GM12801 (cell line): ENCODE measurements around the gene DNAJC7.

Source experiments
- TF ChIP-seq, protein P1 (sequence below): IDR thresholded peaks from one replicate; pipeline ENCODE4 v1.5.1; 2011; ENCODE audit warnings: control low read depth; ENCODE audit not compliant: insufficient read length; ENCODE audit errors: extremely low read depth

The DNAJC7 gene

DNA sequence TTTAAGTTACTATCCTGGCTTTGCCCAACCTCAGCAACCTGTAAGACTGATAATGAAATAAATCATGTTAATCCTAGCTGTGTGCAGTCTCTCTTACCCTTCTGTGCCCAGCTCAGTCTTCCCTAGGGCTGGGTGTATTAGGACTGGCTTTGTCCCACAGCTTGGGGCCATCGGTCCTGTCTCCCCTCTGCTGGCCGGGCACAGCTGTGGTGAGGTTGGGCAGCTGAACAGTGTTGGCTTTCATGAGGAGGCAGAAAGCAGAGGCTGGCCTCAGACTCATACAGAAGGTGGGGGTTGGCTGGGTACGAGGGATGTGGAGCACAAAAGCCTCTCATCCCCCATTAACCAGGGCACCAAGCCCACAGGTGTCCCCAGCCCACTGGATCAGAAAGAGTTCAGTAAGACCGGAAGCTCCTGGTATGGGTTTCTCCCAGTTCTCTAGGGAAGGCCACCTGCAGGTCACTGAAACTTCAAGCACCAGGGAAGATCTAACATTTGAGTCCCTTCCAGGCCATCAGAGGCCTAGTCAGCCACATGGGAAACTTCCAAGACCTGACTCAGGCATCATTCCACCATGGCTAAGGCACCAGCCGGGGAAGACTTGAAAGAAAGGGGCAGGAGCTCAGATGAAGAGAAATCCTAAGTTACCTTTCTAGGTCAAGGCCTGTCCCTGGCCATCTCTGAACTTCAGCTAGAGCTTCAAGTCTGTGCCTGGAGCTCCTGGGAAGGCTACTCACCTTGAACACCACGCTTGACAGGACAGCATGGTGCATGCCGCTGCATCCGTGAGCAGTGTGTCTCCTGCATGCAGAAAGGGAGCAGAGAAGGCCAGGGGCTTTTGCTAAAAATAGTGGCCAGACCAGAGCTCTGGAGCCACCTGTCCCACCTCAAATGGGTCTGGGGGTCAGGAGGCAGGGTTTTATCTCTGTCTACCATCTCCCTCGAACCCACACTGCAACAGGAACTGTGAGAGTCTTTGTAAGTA lies 41.8 kb downstream of the DNAJC7 start:
- TF ChIP-seq, protein P1, sequence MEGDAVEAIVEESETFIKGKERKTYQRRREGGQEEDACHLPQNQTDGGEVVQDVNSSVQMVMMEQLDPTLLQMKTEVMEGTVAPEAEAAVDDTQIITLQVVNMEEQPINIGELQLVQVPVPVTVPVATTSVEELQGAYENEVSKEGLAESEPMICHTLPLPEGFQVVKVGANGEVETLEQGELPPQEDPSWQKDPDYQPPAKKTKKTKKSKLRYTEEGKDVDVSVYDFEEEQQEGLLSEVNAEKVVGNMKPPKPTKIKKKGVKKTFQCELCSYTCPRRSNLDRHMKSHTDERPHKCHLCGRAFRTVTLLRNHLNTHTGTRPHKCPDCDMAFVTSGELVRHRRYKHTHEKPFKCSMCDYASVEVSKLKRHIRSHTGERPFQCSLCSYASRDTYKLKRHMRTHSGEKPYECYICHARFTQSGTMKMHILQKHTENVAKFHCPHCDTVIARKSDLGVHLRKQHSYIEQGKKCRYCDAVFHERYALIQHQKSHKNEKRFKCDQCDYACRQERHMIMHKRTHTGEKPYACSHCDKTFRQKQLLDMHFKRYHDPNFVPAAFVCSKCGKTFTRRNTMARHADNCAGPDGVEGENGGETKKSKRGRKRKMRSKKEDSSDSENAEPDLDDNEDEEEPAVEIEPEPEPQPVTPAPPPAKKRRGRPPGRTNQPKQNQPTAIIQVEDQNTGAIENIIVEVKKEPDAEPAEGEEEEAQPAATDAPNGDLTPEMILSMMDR: no peak

DNA sequence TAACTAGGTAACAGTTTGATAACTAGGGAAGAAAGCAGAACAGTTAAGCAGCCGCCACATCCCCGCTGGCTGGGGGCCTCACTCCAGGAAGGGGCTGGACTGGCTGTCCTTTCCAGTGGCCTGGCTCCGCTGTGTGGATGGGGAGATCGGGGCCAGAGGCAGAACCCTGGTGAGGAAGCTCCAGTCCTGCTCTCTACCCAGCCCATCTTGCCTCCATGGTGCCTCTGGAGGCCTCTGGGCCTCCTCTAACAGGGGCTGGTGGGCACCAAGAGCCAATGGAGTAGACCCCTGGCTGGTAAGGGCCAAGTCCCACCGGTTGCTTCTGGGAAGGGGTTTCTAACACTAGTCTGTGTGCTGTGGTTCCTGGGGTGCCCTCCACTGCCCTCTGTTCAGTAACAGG lies 42.6 kb downstream of the DNAJC7 start:
- TF ChIP-seq, protein P1: no peak

DNA sequence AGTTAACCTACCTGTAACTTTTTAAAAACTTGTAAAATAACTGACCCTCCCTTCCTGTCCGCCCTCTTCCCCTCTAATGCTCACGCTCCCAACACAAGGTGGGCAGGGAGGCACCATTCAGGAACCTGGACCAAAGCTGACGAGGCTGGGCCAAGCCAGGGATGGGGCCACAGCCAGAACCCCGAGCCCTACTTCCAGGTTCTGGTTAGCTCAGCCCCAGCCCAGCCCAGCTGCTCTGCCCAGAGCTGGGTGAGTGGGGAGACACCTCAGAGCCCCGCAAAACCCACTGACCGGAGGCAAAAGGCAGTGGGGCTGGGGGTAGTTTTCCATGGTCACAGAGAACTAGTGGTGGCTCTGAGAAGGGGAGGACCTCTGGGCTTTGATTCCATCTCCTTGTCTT lies 43.2 kb downstream of the DNAJC7 start:
- TF ChIP-seq, protein P1: no peak

DNA sequence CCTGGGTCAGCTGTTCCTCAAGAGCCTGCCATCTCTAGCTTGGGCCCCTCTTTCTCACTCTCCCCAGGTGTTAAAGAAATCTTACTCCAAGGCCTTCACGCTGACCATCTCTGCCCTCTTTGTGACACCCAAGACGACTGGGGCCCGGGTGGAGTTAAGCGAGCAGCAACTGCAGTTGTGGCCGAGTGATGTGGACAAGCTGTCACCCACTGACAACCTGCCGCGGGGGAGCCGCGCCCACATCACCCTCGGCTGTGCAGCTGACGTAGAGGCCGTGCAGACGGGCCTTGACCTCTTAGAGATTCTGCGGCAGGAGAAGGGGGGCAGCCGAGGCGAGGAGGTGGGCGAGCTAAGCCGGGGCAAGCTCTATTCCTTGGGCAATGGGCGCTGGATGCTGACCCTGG lies 43.8 kb downstream of the DNAJC7 start:
- TF ChIP-seq, protein P1: no peak

DNA sequence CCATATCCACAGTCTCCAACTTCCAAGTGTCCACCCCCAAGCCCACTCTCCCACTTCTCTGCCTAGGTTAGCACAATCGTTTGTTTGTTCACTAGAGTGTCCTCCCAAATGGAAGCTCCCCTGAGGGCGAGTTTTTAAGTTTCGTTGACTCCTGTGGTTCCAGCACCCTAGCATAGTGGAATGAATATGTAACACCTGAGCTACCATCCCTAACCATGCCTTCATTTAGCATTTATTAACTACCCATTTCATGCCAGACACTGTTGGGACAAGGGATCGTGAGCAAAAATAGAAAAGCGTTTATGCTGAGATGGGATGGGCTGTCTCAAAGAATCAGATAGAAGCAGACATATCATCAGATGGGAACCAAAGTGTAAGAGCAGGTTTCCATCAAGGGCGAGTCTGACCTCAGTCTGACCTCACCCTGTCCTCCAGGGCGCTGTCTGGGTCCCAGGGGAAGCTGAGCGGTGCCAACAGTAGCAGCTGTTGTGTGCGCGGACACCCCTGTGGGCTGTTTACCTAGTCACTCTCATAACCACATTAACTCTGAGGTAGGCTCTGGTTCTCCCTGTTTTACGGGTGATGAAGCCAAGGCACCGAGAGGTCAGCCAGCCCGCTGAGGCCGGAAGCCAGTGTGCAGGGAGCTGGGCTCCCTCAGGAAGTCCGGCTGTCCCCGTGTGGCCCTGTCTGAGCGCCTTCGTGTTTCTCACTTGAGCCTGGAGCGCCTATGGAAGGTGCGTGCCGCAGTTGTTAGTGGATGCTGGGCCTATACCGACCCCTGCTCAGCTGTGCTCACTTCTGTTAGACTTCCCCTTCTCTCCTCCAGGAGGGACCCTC lies 44.5 kb downstream of the DNAJC7 start:
- TF ChIP-seq, protein P1: no peak

DNA sequence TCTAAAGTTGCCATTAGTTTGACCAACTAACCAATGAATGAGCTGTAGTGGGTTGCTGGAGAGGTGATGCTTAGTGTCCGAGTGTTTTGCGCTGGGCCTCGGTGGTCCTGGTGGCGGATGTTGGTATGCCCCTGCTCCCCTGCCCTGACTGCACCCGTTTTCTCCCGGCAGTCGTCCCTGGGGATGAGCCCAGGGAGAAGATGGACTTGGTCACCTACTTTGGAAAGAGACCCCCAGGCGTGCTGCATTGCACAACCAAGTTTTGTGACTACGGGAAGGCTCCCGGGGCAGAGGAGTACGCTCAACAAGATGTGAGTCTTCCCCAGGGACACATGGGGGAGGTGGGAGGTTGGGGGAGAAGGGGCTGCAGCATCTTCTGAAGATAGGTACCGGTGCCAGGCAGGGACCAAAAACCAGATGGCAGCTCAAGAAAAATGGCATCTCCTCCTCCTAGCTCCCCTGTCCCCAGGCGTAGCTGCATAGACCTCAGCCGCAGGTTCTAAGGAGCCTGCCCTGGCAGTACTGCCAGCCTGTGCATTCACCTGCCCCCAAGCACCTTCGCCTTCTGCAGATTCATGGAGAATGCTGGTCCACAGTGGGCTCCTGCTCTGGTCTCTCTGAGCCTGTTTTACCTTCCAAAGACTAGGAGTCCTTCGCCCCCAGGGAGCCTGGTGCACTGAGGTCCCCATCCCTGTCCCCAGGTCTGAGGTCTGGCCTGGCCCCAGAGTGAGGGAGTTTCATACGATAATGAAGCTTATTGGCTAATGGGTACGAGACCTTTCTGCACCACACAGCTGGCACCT lies 45.3 kb downstream of the DNAJC7 start:
- TF ChIP-seq, protein P1: no peak
